HEK293 (cell line): ENCODE measurements around the gene TOP2A.

Experiments used
- BCL11A ChIP-seq: fragments of 450-650 bp; formaldehyde crosslinking; IDR thresholded peaks from 2 replicates; pipeline ENCODE4 v1.5.1; 2016; ENCODE audit warnings: low read depth, missing biosample characterization, missing genetic modification characterization
- CTCF ChIP-seq: fragments of 450-650 bp; formaldehyde crosslinking; IDR thresholded peaks from 2 replicates; pipeline ENCODE4 v1.5.1; 2016; ENCODE audit warnings: missing biosample characterization, missing genetic modification characterization
- EGR2 ChIP-seq: fragments of 450-650 bp; formaldehyde crosslinking; IDR thresholded peaks from 2 replicates; pipeline ENCODE4 v1.5.1; 2016; ENCODE audit warnings: low read depth, missing biosample characterization, missing genetic modification characterization
- GLIS1 ChIP-seq: fragments of 450-650 bp; formaldehyde crosslinking; IDR thresholded peaks from 2 replicates; pipeline ENCODE4 v1.5.1; 2016; ENCODE audit warnings: missing biosample characterization, missing genetic modification characterization
- KLF16 ChIP-seq: fragments of 450-650 bp; formaldehyde crosslinking; IDR thresholded peaks from 2 replicates; pipeline ENCODE4 v1.5.1; 2017; ENCODE audit warnings: missing biosample characterization, missing genetic modification characterization
- KLF8 ChIP-seq: fragments of 450-650 bp; formaldehyde crosslinking; IDR thresholded peaks from 2 replicates; pipeline ENCODE4 v1.5.1; 2016; ENCODE audit warnings: missing biosample characterization, missing genetic modification characterization
- MYNN ChIP-seq: fragments of 450-650 bp; formaldehyde crosslinking; IDR thresholded peaks from 2 replicates; pipeline ENCODE4 v1.5.1; 2016; ENCODE audit warnings: missing biosample characterization, missing genetic modification characterization, borderline replicate concordance
- ZBTB17 ChIP-seq: fragments of 450-650 bp; formaldehyde crosslinking; IDR thresholded peaks from 2 replicates; pipeline ENCODE4 v1.5.1; 2016; ENCODE audit warnings: missing biosample characterization, missing genetic modification characterization
- ZNF112 ChIP-seq: fragments of 450-650 bp; formaldehyde crosslinking; IDR thresholded peaks from 2 replicates; pipeline ENCODE4 v1.5.0; 2017; ENCODE audit warnings: missing biosample characterization, missing genetic modification characterization
- ZNF184 ChIP-seq: fragments of 450-650 bp; IDR thresholded peaks from 2 replicates; pipeline ENCODE4 v1.5.1; 2018; ENCODE audit warnings: missing biosample characterization, mild to moderate bottlenecking, missing genetic modification characterization
- ZNF24 ChIP-seq: fragments of 450-650 bp; formaldehyde crosslinking; IDR thresholded peaks from 2 replicates; pipeline ENCODE4 v1.5.1; 2016; ENCODE audit warnings: missing biosample characterization, missing genetic modification characterization
- ZNF311 ChIP-seq: fragments of 450-650 bp; formaldehyde crosslinking; IDR thresholded peaks from 2 replicates; pipeline ENCODE4 v1.5.1; 2017; ENCODE audit warnings: missing biosample characterization, missing genetic modification characterization, borderline replicate concordance
- ZNF530 ChIP-seq: fragments of 450-650 bp; formaldehyde crosslinking; IDR thresholded peaks from 2 replicates; pipeline ENCODE4 v1.5.1; 2016; ENCODE audit warnings: low read depth, missing biosample characterization, missing genetic modification characterization
- ZNF544 ChIP-seq: fragments of 450-650 bp; formaldehyde crosslinking; IDR thresholded peaks from 2 replicates; pipeline ENCODE4 v1.5.0; 2017; ENCODE audit warnings: missing biosample characterization, missing genetic modification characterization
- ZNF548 ChIP-seq: fragments of 450-650 bp; formaldehyde crosslinking; IDR thresholded peaks from 2 replicates; pipeline ENCODE4 v1.5.1; 2016; ENCODE audit warnings: missing biosample characterization, missing genetic modification characterization
- ZNF555 ChIP-seq: fragments of 450-650 bp; formaldehyde crosslinking; conservative IDR thresholded peaks from 2 replicates; pipeline ENCODE4 v1.5.1; 2017; ENCODE audit warnings: missing biosample characterization, mild to moderate bottlenecking, missing genetic modification characterization, inconsistent platforms
- ZNF596 ChIP-seq: fragments of 450-650 bp; IDR thresholded peaks from 2 replicates; pipeline ENCODE4 v1.5.0; 2018; ENCODE audit warnings: missing biosample characterization, mild to moderate bottlenecking, missing genetic modification characterization, moderate library complexity
- ZNF600 ChIP-seq: fragments of 450-650 bp; formaldehyde crosslinking; IDR thresholded peaks from 2 replicates; pipeline ENCODE4 v1.5.1; 2016; ENCODE audit warnings: missing biosample characterization, missing genetic modification characterization
- ZNF654 ChIP-seq: fragments of 450-650 bp; formaldehyde crosslinking; IDR thresholded peaks from 2 replicates; pipeline ENCODE4 v1.5.1; 2016; ENCODE audit warnings: low read depth, missing biosample characterization, missing genetic modification characterization
- ZNF670 ChIP-seq: fragments of 450-650 bp; formaldehyde crosslinking; IDR thresholded peaks from 2 replicates; pipeline ENCODE4 v1.5.1; 2016; ENCODE audit warnings: missing biosample characterization, missing genetic modification characterization, low read depth
- ZNF76 ChIP-seq: fragments of 450-650 bp; formaldehyde crosslinking; IDR thresholded peaks from 2 replicates; pipeline ENCODE4; 2016; ENCODE audit warnings: low read depth, missing biosample characterization, missing genetic modification characterization, borderline replicate concordance
- ZNF768 ChIP-seq: fragments of 450-650 bp; formaldehyde crosslinking; IDR thresholded peaks from 2 replicates; pipeline ENCODE4 v1.5.1; 2018; ENCODE audit warnings: missing biosample characterization, mild to moderate bottlenecking, missing genetic modification characterization
- ZNF776 ChIP-seq: fragments of 450-650 bp; formaldehyde crosslinking; IDR thresholded peaks from 2 replicates; pipeline ENCODE4 v1.5.0; 2017; ENCODE audit warnings: missing biosample characterization, missing genetic modification characterization, borderline replicate concordance
- ZNF785 ChIP-seq: fragments of 450-650 bp; formaldehyde crosslinking; IDR thresholded peaks from 2 replicates; pipeline ENCODE4 v1.5.1; 2016; ENCODE audit warnings: missing biosample characterization, missing genetic modification characterization
- ZSCAN30 ChIP-seq: fragments of 450-650 bp; IDR thresholded peaks from 2 replicates; pipeline ENCODE4 v1.5.1; 2018; ENCODE audit warnings: missing biosample characterization, mild to moderate bottlenecking, missing genetic modification characterization, moderate library complexity
- ZXDB ChIP-seq: fragments of 450-650 bp; formaldehyde crosslinking; IDR thresholded peaks from 2 replicates; pipeline ENCODE4 v1.5.1; 2016; ENCODE audit warnings: missing biosample characterization, missing genetic modification characterization
- TF ChIP-seq, protein P1 (sequence below): fragments of 450-650 bp; formaldehyde crosslinking; IDR thresholded peaks from 2 replicates; pipeline ENCODE4 v1.5.1; 2017; ENCODE audit warnings: missing biosample characterization, missing genetic modification characterization
- TF ChIP-seq, protein P2 (sequence below): fragments of 450-650 bp; formaldehyde crosslinking; IDR thresholded peaks from 2 replicates; pipeline ENCODE4 v1.5.1; 2016; ENCODE audit warnings: missing biosample characterization, missing genetic modification characterization
- TF ChIP-seq, protein P3 (sequence below): sonication (generic); formaldehyde crosslinking; IDR thresholded peaks from 2 replicates; pipeline ENCODE4 v1.8.1; 2022; ENCODE audit warnings: mild to moderate bottlenecking, moderate library complexity, missing genetic modification reagents
- TF ChIP-seq, protein P4 (sequence below): fragments of 450-650 bp; formaldehyde crosslinking; IDR thresholded peaks from 2 replicates; pipeline ENCODE4 v1.5.1; 2017; ENCODE audit warnings: missing biosample characterization, mild to moderate bottlenecking, missing genetic modification characterization, moderate library complexity

The TOP2A gene

GRCh38 chr17:40422990-40423633 is 5.4 kb upstream of the TOP2A start (continued):
- TF ChIP-seq ZNF184 (tag by site-specific recombination) (0 out of 2 replicates have a peak, but pooled peaks have one; percentile 61), ZNF596 (tag by site-specific recombination) (no peak), KLF8 (0 out of 2 replicates have a peak, but pooled peaks have one; percentile 24), KLF16 (tag by site-specific recombination) (peak; percentile 49; the same call in 1 of the 2 replicates), ZNF112 (no peak), ZNF555 (tag by site-specific recombination) (no peak), CTCF (tag by site-specific recombination) (peak; percentile 49), ZNF530 (no peak), ZNF548 (tag by site-specific recombination) (no peak), ZSCAN30 (tag by site-specific recombination) (0 out of 2 replicates have a peak, but pooled peaks have one; percentile 10), ZBTB17 (tag by site-specific recombination) (peak; percentile 72), ZNF785 (tag by site-specific recombination) (no peak), ZXDB (tag by site-specific recombination) (no peak), ZNF76 (tag by site-specific recombination) (peak; percentile 60; the same call in 1 of the 2 replicates), ZNF670 (tag by site-specific recombination) (no peak), ZNF776 (tag by site-specific recombination) (no peak), ZNF24 (tag by site-specific recombination) (peak; percentile 50; the same call in 1 of the 2 replicates), MYNN (tag by site-specific recombination) (no peak), ZNF311 (tag by site-specific recombination) (no peak), ZNF768 (no peak), EGR2 (tag by site-specific recombination) (no peak), BCL11A (peak; percentile 32; the same call in 1 of the 2 replicates), ZNF600 (no peak), ZNF544 (tag by site-specific recombination) (no peak), ZNF654 (tag by site-specific recombination) (no peak), GLIS1 (tag by site-specific recombination) (peak; percentile 24; the same call in 1 of the 2 replicates)
- TF ChIP-seq, protein P1, sequence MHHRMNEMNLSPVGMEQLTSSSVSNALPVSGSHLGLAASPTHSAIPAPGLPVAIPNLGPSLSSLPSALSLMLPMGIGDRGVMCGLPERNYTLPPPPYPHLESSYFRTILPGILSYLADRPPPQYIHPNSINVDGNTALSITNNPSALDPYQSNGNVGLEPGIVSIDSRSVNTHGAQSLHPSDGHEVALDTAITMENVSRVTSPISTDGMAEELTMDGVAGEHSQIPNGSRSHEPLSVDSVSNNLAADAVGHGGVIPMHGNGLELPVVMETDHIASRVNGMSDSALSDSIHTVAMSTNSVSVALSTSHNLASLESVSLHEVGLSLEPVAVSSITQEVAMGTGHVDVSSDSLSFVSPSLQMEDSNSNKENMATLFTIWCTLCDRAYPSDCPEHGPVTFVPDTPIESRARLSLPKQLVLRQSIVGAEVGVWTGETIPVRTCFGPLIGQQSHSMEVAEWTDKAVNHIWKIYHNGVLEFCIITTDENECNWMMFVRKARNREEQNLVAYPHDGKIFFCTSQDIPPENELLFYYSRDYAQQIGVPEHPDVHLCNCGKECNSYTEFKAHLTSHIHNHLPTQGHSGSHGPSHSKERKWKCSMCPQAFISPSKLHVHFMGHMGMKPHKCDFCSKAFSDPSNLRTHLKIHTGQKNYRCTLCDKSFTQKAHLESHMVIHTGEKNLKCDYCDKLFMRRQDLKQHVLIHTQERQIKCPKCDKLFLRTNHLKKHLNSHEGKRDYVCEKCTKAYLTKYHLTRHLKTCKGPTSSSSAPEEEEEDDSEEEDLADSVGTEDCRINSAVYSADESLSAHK (tag by site-specific recombination): no peak
- TF ChIP-seq, protein P2, sequence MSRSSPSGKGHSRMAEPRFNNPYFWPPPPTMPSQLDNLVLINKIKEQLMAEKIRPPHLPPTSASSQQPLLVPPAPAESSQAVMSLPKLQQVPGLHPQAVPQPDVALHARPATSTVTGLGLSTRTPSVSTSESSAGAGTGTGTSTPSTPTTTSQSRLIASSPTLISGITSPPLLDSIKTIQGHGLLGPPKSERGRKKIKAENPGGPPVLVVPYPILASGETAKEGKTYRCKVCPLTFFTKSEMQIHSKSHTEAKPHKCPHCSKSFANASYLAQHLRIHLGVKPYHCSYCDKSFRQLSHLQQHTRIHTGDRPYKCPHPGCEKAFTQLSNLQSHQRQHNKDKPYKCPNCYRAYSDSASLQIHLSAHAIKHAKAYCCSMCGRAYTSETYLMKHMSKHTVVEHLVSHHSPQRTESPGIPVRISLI (tag by site-specific recombination): 0 out of 2 replicates have a peak, but pooled peaks have one; percentile 59
- TF ChIP-seq, protein P3, sequence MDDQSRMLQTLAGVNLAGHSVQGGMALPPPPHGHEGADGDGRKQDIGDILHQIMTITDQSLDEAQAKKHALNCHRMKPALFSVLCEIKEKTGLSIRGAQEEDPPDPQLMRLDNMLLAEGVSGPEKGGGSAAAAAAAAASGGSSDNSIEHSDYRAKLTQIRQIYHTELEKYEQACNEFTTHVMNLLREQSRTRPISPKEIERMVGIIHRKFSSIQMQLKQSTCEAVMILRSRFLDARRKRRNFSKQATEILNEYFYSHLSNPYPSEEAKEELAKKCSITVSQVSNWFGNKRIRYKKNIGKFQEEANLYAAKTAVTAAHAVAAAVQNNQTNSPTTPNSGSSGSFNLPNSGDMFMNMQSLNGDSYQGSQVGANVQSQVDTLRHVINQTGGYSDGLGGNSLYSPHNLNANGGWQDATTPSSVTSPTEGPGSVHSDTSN (CRISPR knock-in tag): no peak
- TF ChIP-seq, protein P4, sequence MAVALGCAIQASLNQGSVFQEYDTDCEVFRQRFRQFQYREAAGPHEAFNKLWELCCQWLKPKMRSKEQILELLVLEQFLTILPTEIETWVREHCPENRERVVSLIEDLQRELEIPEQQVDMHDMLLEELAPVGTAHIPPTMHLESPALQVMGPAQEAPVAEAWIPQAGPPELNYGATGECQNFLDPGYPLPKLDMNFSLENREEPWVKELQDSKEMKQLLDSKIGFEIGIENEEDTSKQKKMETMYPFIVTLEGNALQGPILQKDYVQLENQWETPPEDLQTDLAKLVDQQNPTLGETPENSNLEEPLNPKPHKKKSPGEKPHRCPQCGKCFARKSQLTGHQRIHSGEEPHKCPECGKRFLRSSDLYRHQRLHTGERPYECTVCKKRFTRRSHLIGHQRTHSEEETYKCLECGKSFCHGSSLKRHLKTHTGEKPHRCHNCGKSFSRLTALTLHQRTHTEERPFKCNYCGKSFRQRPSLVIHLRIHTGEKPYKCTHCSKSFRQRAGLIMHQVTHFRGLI (tag by site-specific recombination): peak; percentile 99
